Neural progenitor cell (in vitro differentiated cells): Measurements from ENCODE around the gene PPP1CA.

Experiments
- CTCF ChIP-seq: fragments of 200-600 bp; sonication (generic); IDR thresholded peaks from 2 replicates; pipeline ENCODE4 v1.5.1; 2017; ENCODE audit warnings: antibody characterized with exemption, mild to moderate bottlenecking
- EZH2phosphoT487 ChIP-seq: fragments of 200-600 bp; sonication (generic); IDR thresholded peaks from 2 replicates; pipeline ENCODE4 v1.6.1; 2017; ENCODE audit warnings: antibody characterized with exemption

GRCh38 chr11:67379061-67380058 lies 22.3 kb downstream of the PPP1CA start:
- TF ChIP-seq CTCF (no peak), EZH2phosphoT487 (no peak)
